ENCODE results near the gene PRKAG2.

GRCh38 chr7:151586531-151587260, 290.2 kb downstream of the PRKAG2 start:
- TF ChIP-seq CTCF (IDR thresholded peaks at IDR 0.05) = no peak
- no peak for TF ChIP-seq ZFX (IDR thresholded peaks at IDR 0.05; ENCODE audit: borderline replicate concordance)
